K562 (cell line): ENCODE data around the gene CYP11A1. TPM values are rescaled to one million over a fixed set of nuclear protein-coding genes. Genes with fewer than 3 reads are reported as not detected.

Experiments
- BACH1 ChIP-seq: fragments of 200-800 bp; sonication (Bioruptor generic); IDR thresholded peaks from 2 replicates; pipeline ENCODE4 v1.6.1; 2016; ENCODE audit warnings: missing genetic modification characterization, missing compliant biosample characterization
- BMI1 ChIP-seq: fragments of 150-350 bp; IDR thresholded peaks from 2 replicates; pipeline ENCODE4 v1.6.1; 2014; ENCODE audit warnings: low read length
- CBFA2T3 ChIP-seq: fragments of 450-650 bp; IDR thresholded peaks from 2 replicates; pipeline ENCODE4 v1.6.1; 2017
- CTBP1 ChIP-seq: fragments of 450-650 bp; IDR thresholded peaks from 2 replicates; pipeline ENCODE4 v1.6.1; 2016; ENCODE audit warnings: borderline replicate concordance
- EGR1 ChIP-seq: fragments of 450-650 bp; conservative IDR thresholded peaks from 2 replicates; pipeline ENCODE4 v1.6.1; 2017; ENCODE audit warnings: mild to moderate bottlenecking
- HMBOX1 ChIP-seq: sonication (generic); IDR thresholded peaks from 2 replicates; pipeline ENCODE4 v1.6.1; 2016
- HNRNPL ChIP-seq: fragments of 200-400 bp; formaldehyde crosslinking; IDR thresholded peaks from 2 replicates; pipeline ENCODE4 v1.6.1; 2017; ENCODE audit warnings: low read depth, mild to moderate bottlenecking, low read length
- JUND ChIP-seq, 2 experiments: IDR thresholded peaks; 2 replicates in 1 of 2; 3 replicates in 1 of 2; pipeline ENCODE4 v1.6.1; 2011; ENCODE audit warnings: borderline replicate concordance in 2 of 2, low read depth in 2 of 2, low read length in 2 of 2, improper control_type of control experiment in 1 of 2, missing biosample characterization in 1 of 2, missing genetic modification characterization in 1 of 2, missing genetic modification reagents in 1 of 2
- KAT8 ChIP-seq: fragments of 450-650 bp; IDR thresholded peaks from 2 replicates; pipeline ENCODE4 v1.6.1; 2016; ENCODE audit warnings: low read depth, mild to moderate bottlenecking
- MEF2A ChIP-seq: IDR thresholded peaks from 2 replicates; pipeline ENCODE4 v1.6.1; 2011; ENCODE audit warnings: low read depth, mild to moderate bottlenecking, low read length, moderate library complexity; ENCODE audit not compliant: control insufficient read depth
- NFE2 ChIP-seq: IDR thresholded peaks from 2 replicates; pipeline ENCODE4 v1.6.1; 2014; ENCODE audit warnings: antibody characterized with exemption, low read depth
- NFYB ChIP-seq: IDR thresholded peaks from 2 replicates; pipeline ENCODE4 v1.6.1; 2011; ENCODE audit warnings: mild to moderate bottlenecking, moderate library complexity; ENCODE audit not compliant: insufficient read length; ENCODE audit errors: extremely low read depth
- RAD51 ChIP-seq: fragments of 450-650 bp; IDR thresholded peaks from 2 replicates; pipeline ENCODE4 v1.7.1; 2016; ENCODE audit warnings: low read depth, mild to moderate bottlenecking, borderline replicate concordance
- SP1 ChIP-seq: sonication (generic); formaldehyde crosslinking; IDR thresholded peaks from 2 replicates; pipeline ENCODE4 v1.8.1; 2022; ENCODE audit warnings: mild to moderate bottlenecking, missing genetic modification reagents
- SREBF1 ChIP-seq: fragments of 150-350 bp; IDR thresholded peaks from 2 replicates; pipeline ENCODE4 v1.6.1; 2014; ENCODE audit warnings: antibody characterized with exemption, low read depth, low read length, borderline replicate concordance
- SRSF1 ChIP-seq: fragments of 200-400 bp; formaldehyde crosslinking; IDR thresholded peaks from 2 replicates; pipeline ENCODE4 v1.6.1; 2017; ENCODE audit warnings: mild to moderate bottlenecking, low read depth, low read length, moderate library complexity
- TAL1 ChIP-seq: fragments of 450-650 bp; IDR thresholded peaks from 2 replicates; pipeline ENCODE4 v1.6.1; 2016; ENCODE audit warnings: mild to moderate bottlenecking
- TBP ChIP-seq: optimal IDR thresholded peaks from 2 replicates; pipeline ENCODE3; 2011; ENCODE audit warnings: low read depth, low read length, improper control_type of control experiment
- TRIM24 ChIP-seq, 2 experiments: fragments of 450-650 bp; IDR thresholded peaks; 2 replicates each; pipeline ENCODE4 v1.6.1; 2016
- ZNF354B ChIP-seq: fragments of 250-450 bp; sonication (Bioruptor Pico); IDR thresholded peaks from 2 replicates; pipeline ENCODE4 v1.4.0; 2020
- ZNF778 ChIP-seq: fragments of 450-650 bp; formaldehyde crosslinking; IDR thresholded peaks from 2 replicates; pipeline ENCODE4 v1.4.0; 2020; ENCODE audit warnings: mild to moderate bottlenecking, moderate library complexity
- polyA plus RNA-seq, 8 experiments: library from polyadenylated mRNA; depleted of rRNA in 4 of 8; stranded (reverse) in 5 of 8; unstranded in 3 of 8; fragments of >200 nt; fragmentation: Nextera tagmentation in 2 of 8; fragmentation: Illumina TruSeq in 1 of 8; extraction: Ambion mirVana in 2 of 8; extraction: Trizol in 1 of 8; gene quantifications; 2 replicates each; pipeline versions ENCODE4 v1.2.1 to v1.2.3, GENCODE V29; 2011 to 2014; ENCODE audit warnings: inconsistent platforms in 1 of 8, missing spikeins in 1 of 8
- total RNA-seq, 7 experiments: library from RNA; depleted of rRNA in 6 of 7; stranded (reverse); fragments of >200 nt in 6 of 7; fragmentation: Illumina TruSeq in 2 of 7; extraction: Trizol in 2 of 7; gene quantifications; 2 replicates each; pipeline versions ENCODE4 v1.2.1 to v1.2.3, GENCODE V29; 2011 to 2021; ENCODE audit warnings: low replicate concordance in 1 of 7
- TF ChIP-seq, protein P1 (sequence below): sonication (generic); formaldehyde crosslinking; IDR thresholded peaks from 2 replicates; pipeline ENCODE4 v1.8.0; 2022; ENCODE audit warnings: missing genetic modification reagents, mild to moderate bottlenecking, moderate library complexity, borderline replicate concordance
- TF ChIP-seq, protein P2 (sequence below), 3 experiments: IDR thresholded peaks in 2 of 3; conservative IDR thresholded peaks in 1 of 3; 2 replicates each; pipeline ENCODE4 v1.5.1; 2011 to 2012; ENCODE audit warnings: low read length in 3 of 3, mild to moderate bottlenecking in 3 of 3, control low read depth in 2 of 3, improper control_type of control experiment in 1 of 3, inconsistent platforms in 1 of 3, low read depth in 1 of 3, mixed read lengths in 1 of 3, moderate library complexity in 1 of 3; ENCODE audit not compliant: insufficient read depth in 2 of 3

The CYP11A1 gene
- total and polyA plus RNA-seq, 9 of the 15 experiments (the other 6 are each of a cell fraction or from before 2014, with no cell fraction given): 0.06 to 0.24 (median 0.10) TPM; not detected in 4

- TF ChIP-seq TBP: no peak
- TF ChIP-seq RAD51: no peak
- TF ChIP-seq JUND (IDR thresholded peaks at IDR 0.05; ENCODE audit: borderline replicate concordance, low read depth, low read length): no peak
- TF ChIP-seq JUND (tag; IDR thresholded peaks at IDR 0.05; ENCODE audit: borderline replicate concordance, low read depth, low read length): no peak
- no peak for TF ChIP-seq KAT8
- no peak for TF ChIP-seq SRSF1
- TF ChIP-seq, protein P1, sequence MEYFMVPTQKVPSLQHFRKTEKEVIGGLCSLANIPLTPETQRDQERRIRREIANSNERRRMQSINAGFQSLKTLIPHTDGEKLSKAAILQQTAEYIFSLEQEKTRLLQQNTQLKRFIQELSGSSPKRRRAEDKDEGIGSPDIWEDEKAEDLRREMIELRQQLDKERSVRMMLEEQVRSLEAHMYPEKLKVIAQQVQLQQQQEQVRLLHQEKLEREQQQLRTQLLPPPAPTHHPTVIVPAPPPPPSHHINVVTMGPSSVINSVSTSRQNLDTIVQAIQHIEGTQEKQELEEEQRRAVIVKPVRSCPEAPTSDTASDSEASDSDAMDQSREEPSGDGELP (CRISPR knock-in tag): peak; percentile 23; the same call in 1 of the 2 replicates
- no peak for TF ChIP-seq HMBOX1
- TF ChIP-seq SP1 (CRISPR knock-in tag): no peak
- peak; percentile 77 for TF ChIP-seq CBFA2T3
- TF ChIP-seq, protein P2, sequence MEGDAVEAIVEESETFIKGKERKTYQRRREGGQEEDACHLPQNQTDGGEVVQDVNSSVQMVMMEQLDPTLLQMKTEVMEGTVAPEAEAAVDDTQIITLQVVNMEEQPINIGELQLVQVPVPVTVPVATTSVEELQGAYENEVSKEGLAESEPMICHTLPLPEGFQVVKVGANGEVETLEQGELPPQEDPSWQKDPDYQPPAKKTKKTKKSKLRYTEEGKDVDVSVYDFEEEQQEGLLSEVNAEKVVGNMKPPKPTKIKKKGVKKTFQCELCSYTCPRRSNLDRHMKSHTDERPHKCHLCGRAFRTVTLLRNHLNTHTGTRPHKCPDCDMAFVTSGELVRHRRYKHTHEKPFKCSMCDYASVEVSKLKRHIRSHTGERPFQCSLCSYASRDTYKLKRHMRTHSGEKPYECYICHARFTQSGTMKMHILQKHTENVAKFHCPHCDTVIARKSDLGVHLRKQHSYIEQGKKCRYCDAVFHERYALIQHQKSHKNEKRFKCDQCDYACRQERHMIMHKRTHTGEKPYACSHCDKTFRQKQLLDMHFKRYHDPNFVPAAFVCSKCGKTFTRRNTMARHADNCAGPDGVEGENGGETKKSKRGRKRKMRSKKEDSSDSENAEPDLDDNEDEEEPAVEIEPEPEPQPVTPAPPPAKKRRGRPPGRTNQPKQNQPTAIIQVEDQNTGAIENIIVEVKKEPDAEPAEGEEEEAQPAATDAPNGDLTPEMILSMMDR (IDR thresholded peaks at IDR 0.05 in 2 of 3, conservative IDR thresholded peaks at IDR 0.05 in 1 of 3; ENCODE audit: insufficient read depth in 2 of 3, low read depth in 1 of 3, low read length in 3 of 3): no peak
- TF ChIP-seq ZNF354B (CRISPR knock-in tag): no peak
- no peak for TF ChIP-seq SREBF1
- 0 out of 2 replicates have a peak, but pooled peaks have one; percentile 13 for TF ChIP-seq TAL1
- TF ChIP-seq CTBP1: no peak
- no peak for TF ChIP-seq NFYB
- no peak for TF ChIP-seq HNRNPL
- TF ChIP-seq BACH1 (tag): no peak
- TF ChIP-seq BMI1: no peak
- no peak for TF ChIP-seq ZNF778 (CRISPR knock-in tag)
- no peak for TF ChIP-seq MEF2A
- TF ChIP-seq EGR1: 0 out of 2 replicates have a peak, but pooled peaks have one; percentile 7
- TF ChIP-seq TRIM24 (IDR thresholded peaks at IDR 0.05): 0 out of 4 replicates have a peak, but pooled peaks of 1 of the 2 experiments have one; percentile 25
- no peak for TF ChIP-seq NFE2
These were observed 30.7 kb upstream of the CYP11A1 start (continued) for GRCh38 chr15:74398183-74398582.
